Ascending aorta (tissue), 2 donors: ENCODE results near the gene MEGF11. TPM values are rescaled to one million over a fixed set of nuclear protein-coding genes. Genes with fewer than 3 reads are reported as not detected.

Experiments
- DNase-seq, 2 donors: peaks; one replicate each; pipeline ENCODE4 v3.0.0-alpha.2; 2019; ENCODE audit warnings: low spot score in 2 of 2
- H3K27ac ChIP-seq, 2 donors: fragments of 200-600 bp; sonication (generic); one replicate each; pipeline ENCODE4 v1.5.1; 2016 to 2017; ENCODE audit warnings: mild to moderate bottlenecking in 1 of 2
- H3K27me3 ChIP-seq: fragments of 200-600 bp; sonication (generic); one replicate; pipeline ENCODE4 v1.5.1; 2017
- H3K36me3 ChIP-seq, 2 donors: fragments of 200-600 bp; sonication (generic); one replicate each; pipeline ENCODE4 v1.5.1; 2016
- H3K4me1 ChIP-seq, 2 donors: fragments of 200-600 bp; sonication (generic); one replicate each; pipeline ENCODE4 v1.5.1; 2016 to 2017; ENCODE audit warnings: mild to moderate bottlenecking in 1 of 2
- H3K4me3 ChIP-seq, 2 donors: fragments of 200-600 bp; sonication (generic); one replicate each; pipeline ENCODE4 v1.5.1; 2016 to 2017; ENCODE audit warnings: mild to moderate bottlenecking in 1 of 2
- H3K9me3 ChIP-seq, 2 donors: fragments of 200-600 bp; sonication (generic); one replicate each; pipeline ENCODE4 v1.5.1; 2016
- intact Hi-C: fragments of 100-400 bp; cut with DNase I; formaldehyde crosslinking; loops from one replicate; pipeline ENCODE4 v1.15.1; 2023
- total RNA-seq: library from RNA; depleted of rRNA; stranded (reverse); fragments of >200 nt; gene quantifications from one replicate; pipeline ENCODE4 v1.1.0, GENCODE V29; 2016
- TF ChIP-seq, protein P1 (sequence below), 3 experiments: fragments of 200-600 bp in 2 of 3; fragments of 450-650 bp in 1 of 3; sonication (generic) in 2 of 3; IDR thresholded peaks; one replicate each; pipeline ENCODE4 v1.5.1; 2016 to 2019; ENCODE audit warnings: antibody characterized with exemption in 3 of 3, mild to moderate bottlenecking in 1 of 3, moderate library complexity in 1 of 3

The MEGF11 gene
- total RNA-seq, 1 donor from 2014 or later: not detected

- no peaks in the 10 kb centered on the region for H3K9me3 ChIP-seq
- no peak for DNase-seq
- intact Hi-C loops: no loop called here
Observed at GRCh38 chr15:66198757-66199156, 54.8 kb downstream of the MEGF11 start.

DNA sequence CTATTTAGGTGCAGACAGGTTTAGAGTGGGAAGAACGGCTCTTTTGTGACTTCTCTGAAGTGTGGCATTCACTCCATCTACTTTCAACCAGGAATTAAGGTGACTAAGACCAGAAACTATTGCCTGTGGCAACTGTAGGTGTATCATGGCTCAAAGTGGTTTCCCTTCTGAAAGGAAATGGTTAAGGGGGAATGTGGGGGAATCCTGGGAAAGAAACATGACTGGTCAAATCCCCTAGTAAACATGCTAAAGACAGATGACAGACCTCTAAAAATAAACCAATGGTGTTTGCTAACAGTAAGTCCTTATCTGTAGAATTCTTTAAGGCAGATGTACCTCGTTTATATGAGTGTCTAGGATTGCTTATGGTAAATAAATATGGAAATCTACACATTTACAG is 56.9 kb downstream of the MEGF11 start:
- Histone ChIP-seq H3K9me3 (no peaks in the 10 kb centered on the region), H3K4me3 (no peak overlapping the region), H3K27ac (no peak overlapping the region), H3K4me1 (no peaks in the 10 kb centered on the region), H3K27me3 (no peaks in the 10 kb centered on the region), H3K36me3 (no peaks in the 10 kb centered on the region)
- no peak for DNase-seq
- TF ChIP-seq, protein P1, sequence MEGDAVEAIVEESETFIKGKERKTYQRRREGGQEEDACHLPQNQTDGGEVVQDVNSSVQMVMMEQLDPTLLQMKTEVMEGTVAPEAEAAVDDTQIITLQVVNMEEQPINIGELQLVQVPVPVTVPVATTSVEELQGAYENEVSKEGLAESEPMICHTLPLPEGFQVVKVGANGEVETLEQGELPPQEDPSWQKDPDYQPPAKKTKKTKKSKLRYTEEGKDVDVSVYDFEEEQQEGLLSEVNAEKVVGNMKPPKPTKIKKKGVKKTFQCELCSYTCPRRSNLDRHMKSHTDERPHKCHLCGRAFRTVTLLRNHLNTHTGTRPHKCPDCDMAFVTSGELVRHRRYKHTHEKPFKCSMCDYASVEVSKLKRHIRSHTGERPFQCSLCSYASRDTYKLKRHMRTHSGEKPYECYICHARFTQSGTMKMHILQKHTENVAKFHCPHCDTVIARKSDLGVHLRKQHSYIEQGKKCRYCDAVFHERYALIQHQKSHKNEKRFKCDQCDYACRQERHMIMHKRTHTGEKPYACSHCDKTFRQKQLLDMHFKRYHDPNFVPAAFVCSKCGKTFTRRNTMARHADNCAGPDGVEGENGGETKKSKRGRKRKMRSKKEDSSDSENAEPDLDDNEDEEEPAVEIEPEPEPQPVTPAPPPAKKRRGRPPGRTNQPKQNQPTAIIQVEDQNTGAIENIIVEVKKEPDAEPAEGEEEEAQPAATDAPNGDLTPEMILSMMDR (IDR thresholded peaks at IDR 0.05): no peak
- intact Hi-C loops: no loop called here

More at GRCh38 chr15:66198757-66199156, 54.8 kb downstream of the MEGF11 start:
- TF ChIP-seq, protein P1 (IDR thresholded peaks at IDR 0.05): no peak
- Histone ChIP-seq H3K4me3 (no peak overlapping the region), H3K27me3 (no peaks in the 10 kb centered on the region), H3K36me3 (no peaks in the 10 kb centered on the region), H3K27ac (no peak overlapping the region), H3K4me1 (no peaks in the 10 kb centered on the region)

DNA sequence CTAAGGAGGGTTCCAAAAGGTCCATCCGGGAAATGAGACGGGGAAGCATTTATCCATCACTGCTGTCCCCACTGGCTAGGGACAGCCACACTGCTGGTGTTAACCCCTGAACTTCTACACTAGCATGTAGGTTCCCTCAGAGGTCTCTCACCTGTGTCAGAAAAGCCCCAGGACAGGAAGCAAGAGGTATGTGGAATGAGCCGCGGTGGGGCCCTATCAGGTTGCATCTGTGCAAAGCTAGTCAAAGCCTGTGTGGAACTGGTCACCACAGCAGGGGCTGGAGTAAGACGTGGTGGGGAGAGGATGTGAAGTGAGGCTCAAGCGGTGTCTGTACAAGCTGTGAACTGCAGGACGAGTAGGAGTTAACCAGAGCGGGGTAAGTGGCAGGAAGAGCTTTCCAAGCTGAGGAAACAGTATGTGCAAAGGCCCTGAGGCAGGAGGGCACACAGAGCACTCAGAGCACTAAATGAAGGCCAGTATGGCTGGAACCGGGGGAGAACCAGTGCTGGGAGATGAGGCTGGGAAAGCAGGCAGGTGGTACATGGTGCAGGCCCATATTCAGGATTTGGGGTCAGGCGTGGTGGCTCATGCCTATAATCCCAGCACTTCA is 57.8 kb downstream of the MEGF11 start:
- Histone ChIP-seq H3K4me3 (no peak overlapping the region), H3K27me3 (no peaks in the 10 kb centered on the region), H3K4me1 (no peaks in the 10 kb centered on the region), H3K36me3 (no peaks in the 10 kb centered on the region), H3K27ac (no peak overlapping the region), H3K9me3 (no peaks in the 10 kb centered on the region)
- no peak for DNase-seq
- TF ChIP-seq, protein P1 (IDR thresholded peaks at IDR 0.05): no peak
- intact Hi-C loops: no loop called here

DNA sequence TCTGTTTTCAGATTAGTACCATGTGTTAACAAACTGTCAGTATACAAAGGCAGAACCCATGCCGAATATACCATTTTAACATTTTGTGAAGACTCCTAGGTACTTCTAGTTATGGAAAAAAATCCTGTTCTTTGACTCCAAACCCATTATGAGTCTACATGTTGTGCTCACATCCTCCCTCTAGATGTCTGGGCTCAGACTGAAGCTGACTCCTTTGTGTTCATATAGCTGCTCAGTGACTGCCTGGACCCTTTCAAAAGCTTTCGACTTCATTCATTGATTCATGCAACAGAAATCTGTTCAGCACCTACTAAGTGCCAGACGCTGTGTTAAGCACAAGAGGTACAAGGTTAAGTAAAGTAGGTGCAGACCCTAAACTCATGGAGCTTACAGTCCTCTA is 60.5 kb downstream of the MEGF11 start:
- Histone ChIP-seq H3K27me3 (no peaks in the 10 kb centered on the region), H3K9me3 (no peaks in the 10 kb centered on the region), H3K27ac (no peak overlapping the region), H3K4me1 (no peaks in the 10 kb centered on the region), H3K4me3 (no peak overlapping the region), H3K36me3 (no peaks in the 10 kb centered on the region)
- DNase-seq: no peak
- intact Hi-C loops: no loop called here
- TF ChIP-seq, protein P1 (IDR thresholded peaks at IDR 0.05): no peak

GRCh38 chr15:66190746-66191145 is 62.8 kb downstream of the MEGF11 start:
- no peaks in the 10 kb centered on the region for H3K36me3 ChIP-seq
- no peak overlapping the region for H3K27ac ChIP-seq
- no peaks in the 10 kb centered on the region for H3K9me3 ChIP-seq
- DNase-seq: no peak
- H3K4me3 ChIP-seq: no peak overlapping the region
- no peaks in the 10 kb centered on the region for H3K27me3 ChIP-seq
- intact Hi-C loops: no loop called here
- no peaks in the 10 kb centered on the region for H3K4me1 ChIP-seq
- TF ChIP-seq, protein P1 (IDR thresholded peaks at IDR 0.05): no peak

DNA sequence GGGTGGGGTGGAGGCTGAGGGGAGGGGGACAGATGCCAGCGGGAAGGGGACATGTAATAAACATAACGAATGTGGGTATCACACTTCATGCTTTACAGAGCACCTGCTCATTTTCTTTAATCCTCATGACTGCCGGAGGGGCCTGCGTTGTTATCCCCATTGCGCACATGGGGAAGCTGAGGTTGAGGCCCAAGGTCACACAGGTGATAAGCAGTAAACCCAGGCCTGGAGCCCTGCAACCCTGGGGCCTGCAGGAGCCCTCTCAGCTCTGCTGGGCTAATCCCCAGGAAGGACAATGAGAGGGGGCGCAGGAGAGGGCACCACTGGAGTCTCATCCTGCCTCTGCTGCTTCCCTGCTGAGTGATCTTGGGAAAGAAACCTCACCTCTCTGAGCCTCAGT is 64.3 kb downstream of the MEGF11 start:
- intact Hi-C loops: no loop called here
- Histone ChIP-seq H3K27ac (no peak overlapping the region), H3K9me3 (no peaks in the 10 kb centered on the region), H3K27me3 (no peaks in the 10 kb centered on the region), H3K4me3 (no peak overlapping the region), H3K4me1 (no peaks in the 10 kb centered on the region), H3K36me3 (no peaks in the 10 kb centered on the region)
- TF ChIP-seq, protein P1 (IDR thresholded peaks at IDR 0.05): no peak
- no peak for DNase-seq
